HEK293 (cell line): ENCODE data around the gene PHACTR2.
"Not testable (repeated sequence)": the region's sequence is repeated elsewhere in the genome, so short reads cannot be mapped to it uniquely, and the experiment has no call there.

ENCODE experiments used
- CTCF ChIA-PET: fragments of 350-600 bp; formaldehyde crosslinking; extraction: SDS; loops from one replicate; lab custom pipeline; 2021; ENCODE audit warnings: antibody characterized with exemption; lab: Yijun Ruan, JAX
- POLR2A ChIA-PET: fragments of 300-600 bp; formaldehyde crosslinking; extraction: SDS; loops from one replicate; lab custom pipeline; 2020; ENCODE audit warnings: antibody characterized with exemption, inconsistent platforms; lab: Yijun Ruan, JAX
- H3K27ac ChIP-seq: fragments of 200-500 bp; sonication (Bioruptor generic); 2 replicates; pipeline ENCODE4 v1.5.1; 2014; ENCODE audit warnings: low read depth, low read length, control low read depth, inconsistent platforms; ENCODE audit errors: extremely low read depth
- H3K36me3 ChIP-seq, 2 experiments: fragments of 200-500 bp in 1 of 2; sonication (Bioruptor generic) in 1 of 2; 1 replicate in 1 of 2; 2 replicates in 1 of 2; pipeline ENCODE4 v1.5.1; 2014 to 2017; ENCODE audit warnings: inconsistent platforms in 2 of 2, low read length in 2 of 2; ENCODE audit not compliant: control insufficient read depth in 2 of 2, insufficient read depth in 1 of 2
- H3K4me1 ChIP-seq: fragments of 200-500 bp; sonication (Bioruptor generic); 2 replicates; pipeline ENCODE4 v1.5.1; 2014; ENCODE audit warnings: mild to moderate bottlenecking, low read length, inconsistent platforms; ENCODE audit not compliant: control insufficient read depth, insufficient read depth
- H3K4me3 ChIP-seq: 2 replicates; pipeline ENCODE4 v1.5.1; 2011; ENCODE audit warnings: low read depth, mild to moderate bottlenecking, control low read depth, low read length, moderate library complexity
- H3K9me3 ChIP-seq: fragments of 200-500 bp; sonication (Bioruptor generic); 2 replicates; pipeline ENCODE4 v1.5.1; 2014; ENCODE audit warnings: low read depth, low read length, inconsistent platforms; ENCODE audit not compliant: control insufficient read depth, insufficient read depth
- AEBP2 ChIP-seq: fragments of 450-650 bp; formaldehyde crosslinking; IDR thresholded peaks from 2 replicates; pipeline ENCODE4 v1.5.1; 2016; ENCODE audit warnings: missing biosample characterization, missing genetic modification characterization, borderline replicate concordance
- KLF17 ChIP-seq: fragments of 450-650 bp; formaldehyde crosslinking; IDR thresholded peaks from 2 replicates; pipeline ENCODE4 v1.5.1; 2016; ENCODE audit warnings: missing biosample characterization, missing genetic modification characterization
- MZF1 ChIP-seq: fragments of 450-650 bp; formaldehyde crosslinking; IDR thresholded peaks from 2 replicates; pipeline ENCODE4 v1.5.1; 2017; ENCODE audit warnings: missing biosample characterization, missing genetic modification characterization, borderline replicate concordance
- PBX3 ChIP-seq: sonication (generic); formaldehyde crosslinking; IDR thresholded peaks from 2 replicates; pipeline ENCODE4 v1.8.1; 2022; ENCODE audit warnings: mild to moderate bottlenecking, moderate library complexity, missing genetic modification reagents
- PRDM1 ChIP-seq: fragments of 450-650 bp; formaldehyde crosslinking; IDR thresholded peaks from 2 replicates; pipeline ENCODE4; 2016; ENCODE audit warnings: missing biosample characterization, missing genetic modification characterization
- REST ChIP-seq: fragments of 450-650 bp; formaldehyde crosslinking; IDR thresholded peaks from 2 replicates; pipeline ENCODE4 v1.5.1; 2016; ENCODE audit warnings: missing biosample characterization, missing genetic modification characterization
- YY2 ChIP-seq: fragments of 450-650 bp; formaldehyde crosslinking; IDR thresholded peaks from 2 replicates; pipeline ENCODE4 v1.5.1; 2016; ENCODE audit warnings: missing biosample characterization, missing genetic modification characterization
- ZBTB21 ChIP-seq: fragments of 450-650 bp; formaldehyde crosslinking; IDR thresholded peaks from 2 replicates; pipeline ENCODE4 v1.5.1; 2017; ENCODE audit warnings: missing biosample characterization, missing genetic modification characterization
- ZNF19 ChIP-seq: fragments of 450-650 bp; formaldehyde crosslinking; IDR thresholded peaks from 2 replicates; pipeline ENCODE4; 2016; ENCODE audit warnings: missing biosample characterization, missing genetic modification characterization, low read depth
- ZNF2 ChIP-seq: fragments of 450-650 bp; formaldehyde crosslinking; IDR thresholded peaks from 2 replicates; pipeline ENCODE4 v1.5.1; 2016; ENCODE audit warnings: missing biosample characterization, missing genetic modification characterization
- ZNF398 ChIP-seq: fragments of 450-650 bp; formaldehyde crosslinking; IDR thresholded peaks from 2 replicates; pipeline ENCODE4 v1.5.1; 2017; ENCODE audit warnings: missing biosample characterization, missing genetic modification characterization
- ZNF501 ChIP-seq: fragments of 450-650 bp; formaldehyde crosslinking; IDR thresholded peaks from 2 replicates; pipeline ENCODE4 v1.5.1; 2016; ENCODE audit warnings: missing biosample characterization, missing genetic modification characterization
- ZNF596 ChIP-seq: fragments of 450-650 bp; IDR thresholded peaks from 2 replicates; pipeline ENCODE4 v1.5.0; 2018; ENCODE audit warnings: missing biosample characterization, mild to moderate bottlenecking, missing genetic modification characterization, moderate library complexity
- ZNF701 ChIP-seq: fragments of 450-650 bp; formaldehyde crosslinking; IDR thresholded peaks from 2 replicates; pipeline ENCODE4 v1.5.1; 2016; ENCODE audit warnings: missing biosample characterization, missing genetic modification characterization
- ZNF707 ChIP-seq: fragments of 450-650 bp; formaldehyde crosslinking; IDR thresholded peaks from 2 replicates; pipeline ENCODE4 v1.5.1; 2016; ENCODE audit warnings: missing biosample characterization, missing genetic modification characterization
- TF ChIP-seq, protein P1 (sequence below): fragments of 450-650 bp; formaldehyde crosslinking; IDR thresholded peaks from 2 replicates; pipeline ENCODE4 v1.5.1; 2016; ENCODE audit warnings: missing biosample characterization, missing genetic modification characterization, borderline replicate concordance

Gene PHACTR2

GRCh38 chr6:143784316-143784715, 106.6 kb downstream of the PHACTR2 start:
- Histone ChIP-seq H3K4me3 (no peak overlapping the region), H3K4me1 (no peaks in the 10 kb centered on the region), H3K27ac (no peak overlapping the region), H3K9me3 (no peaks in the 10 kb centered on the region), H3K36me3 (peaks cover 0 to 14% of the 10 kb centered on the region in 2 experiments; a peak in 2 of 3 replicates)
- ChIA-PET CTCF (no interaction called here), POLR2A (no interaction called here)
- TF ChIP-seq REST (tag by site-specific recombination) (no peak), MZF1 (no peak), ZNF19 (tag by site-specific recombination) (no peak), ZNF398 (tag by site-specific recombination) (no peak), ZNF701 (no peak)
- TF ChIP-seq, protein P1, sequence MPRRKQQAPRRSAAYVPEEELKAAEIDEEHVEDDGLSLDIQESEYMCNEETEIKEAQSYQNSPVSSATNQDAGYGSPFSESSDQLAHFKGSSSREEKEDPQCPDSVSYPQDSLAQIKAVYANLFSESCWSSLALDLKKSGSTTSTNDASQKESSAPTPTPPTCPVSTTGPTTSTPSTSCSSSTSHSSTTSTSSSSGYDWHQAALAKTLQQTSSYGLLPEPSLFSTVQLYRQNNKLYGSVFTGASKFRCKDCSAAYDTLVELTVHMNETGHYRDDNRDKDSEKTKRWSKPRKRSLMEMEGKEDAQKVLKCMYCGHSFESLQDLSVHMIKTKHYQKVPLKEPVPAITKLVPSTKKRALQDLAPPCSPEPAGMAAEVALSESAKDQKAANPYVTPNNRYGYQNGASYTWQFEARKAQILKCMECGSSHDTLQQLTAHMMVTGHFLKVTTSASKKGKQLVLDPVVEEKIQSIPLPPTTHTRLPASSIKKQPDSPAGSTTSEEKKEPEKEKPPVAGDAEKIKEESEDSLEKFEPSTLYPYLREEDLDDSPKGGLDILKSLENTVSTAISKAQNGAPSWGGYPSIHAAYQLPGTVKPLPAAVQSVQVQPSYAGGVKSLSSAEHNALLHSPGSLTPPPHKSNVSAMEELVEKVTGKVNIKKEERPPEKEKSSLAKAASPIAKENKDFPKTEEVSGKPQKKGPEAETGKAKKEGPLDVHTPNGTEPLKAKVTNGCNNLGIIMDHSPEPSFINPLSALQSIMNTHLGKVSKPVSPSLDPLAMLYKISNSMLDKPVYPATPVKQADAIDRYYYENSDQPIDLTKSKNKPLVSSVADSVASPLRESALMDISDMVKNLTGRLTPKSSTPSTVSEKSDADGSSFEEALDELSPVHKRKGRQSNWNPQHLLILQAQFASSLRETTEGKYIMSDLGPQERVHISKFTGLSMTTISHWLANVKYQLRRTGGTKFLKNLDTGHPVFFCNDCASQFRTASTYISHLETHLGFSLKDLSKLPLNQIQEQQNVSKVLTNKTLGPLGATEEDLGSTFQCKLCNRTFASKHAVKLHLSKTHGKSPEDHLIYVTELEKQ (tag by site-specific recombination), result no peak

- H3K4me3 ChIP-seq, H3K27ac ChIP-seq, H3K9me3 ChIP-seq, POLR2A ChIA-PET, H3K4me1 ChIP-seq: not testable (repeated sequence)
- peak; percentile 97 for TF ChIP-seq ZNF707 (tag by site-specific recombination)
- CTCF ChIA-PET, result interaction anchor here (0.6 kb wide), 1 partner anchor 241 kb away, joined by 4 read pairs; no protein-coding TSS in a partner anchor
- H3K36me3 ChIP-seq, result peaks cover 0 to 23% of the 10 kb centered on the region in 2 experiments; a peak in 2 of 3 replicates
These were observed 108.6 kb downstream of the PHACTR2 start for GRCh38 chr6:143786371-143786770.

- peaks cover 4 to 29% of the 10 kb centered on the region in 2 experiments; a peak in 2 of 3 replicates for H3K36me3 ChIP-seq
- ChIA-PET POLR2A (no interaction called here), CTCF (interaction anchor here (0.6 kb wide), 1 partner anchor 365 kb away, joined by 3 read pairs; no protein-coding TSS in a partner anchor)
- H3K27ac ChIP-seq, result no peak overlapping the region
- H3K4me1 ChIP-seq, result no peaks in the 10 kb centered on the region
- no peak overlapping the region for H3K4me3 ChIP-seq
- no peaks in the 10 kb centered on the region for H3K9me3 ChIP-seq
- TF ChIP-seq AEBP2 (tag by site-specific recombination) (no peak), PBX3 (CRISPR knock-in tag) (no peak), YY2 (no peak), ZNF596 (tag by site-specific recombination) (no peak), KLF17 (tag by site-specific recombination) (no peak), ZBTB21 (tag by site-specific recombination) (no peak), ZNF2 (tag by site-specific recombination) (no peak), PRDM1 (tag by site-specific recombination) (no peak), ZNF501 (tag by site-specific recombination) (no peak)
These were observed 114.9 kb downstream of the PHACTR2 start for GRCh38 chr6:143792402-143793279.
